MM.1S (cell line): Measurements from ENCODE around the gene TMEM168.

Experiments
- EZH2 ChIP-seq: fragments of 300-600 bp; sonication (generic); optimal IDR thresholded peaks from 2 replicates; pipeline ENCODE3; 2017; ENCODE audit warnings: low read depth, mild to moderate bottlenecking, antibody characterized with exemption, low read length, mixed read lengths
- TF ChIP-seq, protein P1 (sequence below): fragments of 300-600 bp; sonication (generic); IDR thresholded peaks from 2 replicates; pipeline ENCODE4 v1.5.1; 2016; ENCODE audit warnings: antibody characterized with exemption, low read length, mixed read lengths

DNA sequence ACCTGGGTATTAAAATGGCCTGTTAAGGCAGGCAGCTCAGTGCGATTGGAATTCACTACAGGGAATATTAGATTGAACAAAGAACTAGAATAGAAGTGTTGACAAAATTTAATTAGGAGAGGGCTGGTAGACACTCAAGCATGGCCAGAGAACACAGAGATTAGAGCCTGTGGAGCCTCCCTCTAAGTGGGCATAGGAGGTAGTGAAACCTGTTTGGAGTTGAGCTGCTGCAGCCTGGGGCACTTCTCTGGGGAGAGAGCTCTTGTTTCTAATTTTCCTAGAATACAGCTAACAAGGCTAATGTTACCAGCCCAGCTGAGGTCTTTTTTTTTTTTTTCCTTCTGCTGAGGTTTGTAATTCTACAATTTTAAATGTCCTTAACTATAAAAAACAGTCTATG lies 46.4 kb downstream of the TMEM168 start:
- TF ChIP-seq, protein P1, sequence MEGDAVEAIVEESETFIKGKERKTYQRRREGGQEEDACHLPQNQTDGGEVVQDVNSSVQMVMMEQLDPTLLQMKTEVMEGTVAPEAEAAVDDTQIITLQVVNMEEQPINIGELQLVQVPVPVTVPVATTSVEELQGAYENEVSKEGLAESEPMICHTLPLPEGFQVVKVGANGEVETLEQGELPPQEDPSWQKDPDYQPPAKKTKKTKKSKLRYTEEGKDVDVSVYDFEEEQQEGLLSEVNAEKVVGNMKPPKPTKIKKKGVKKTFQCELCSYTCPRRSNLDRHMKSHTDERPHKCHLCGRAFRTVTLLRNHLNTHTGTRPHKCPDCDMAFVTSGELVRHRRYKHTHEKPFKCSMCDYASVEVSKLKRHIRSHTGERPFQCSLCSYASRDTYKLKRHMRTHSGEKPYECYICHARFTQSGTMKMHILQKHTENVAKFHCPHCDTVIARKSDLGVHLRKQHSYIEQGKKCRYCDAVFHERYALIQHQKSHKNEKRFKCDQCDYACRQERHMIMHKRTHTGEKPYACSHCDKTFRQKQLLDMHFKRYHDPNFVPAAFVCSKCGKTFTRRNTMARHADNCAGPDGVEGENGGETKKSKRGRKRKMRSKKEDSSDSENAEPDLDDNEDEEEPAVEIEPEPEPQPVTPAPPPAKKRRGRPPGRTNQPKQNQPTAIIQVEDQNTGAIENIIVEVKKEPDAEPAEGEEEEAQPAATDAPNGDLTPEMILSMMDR: no peak
- TF ChIP-seq EZH2: no peak
